Fibroblast of pulmonary artery (primary cell): ENCODE measurements around the gene SPAG5.
A peak's percentile ranks its signal among the peaks of the same experiment; 100 is the strongest.
"Not testable (repeated sequence)": the region's sequence is repeated elsewhere in the genome, so short reads cannot be mapped to it uniquely, and the experiment has no call there.

Experiments
- DNase-seq: peaks from one replicate; pipeline ENCODE4 v3.0.0-alpha.2; 2010; ENCODE audit warnings: low read depth
- H3K4me3 ChIP-seq: replicated peaks from 2 replicates; pipeline ENCODE4 v1.5.1; 2011; ENCODE audit warnings: low read depth, mild to moderate bottlenecking, control low read depth, low read length, moderate library complexity
- TF ChIP-seq, protein P1 (sequence below): IDR thresholded peaks from 2 replicates; pipeline ENCODE4 v1.5.1; 2011; ENCODE audit warnings: mild to moderate bottlenecking, control low read depth, low read length, inconsistent platforms; ENCODE audit errors: missing control alignments

Gene SPAG5

DNA sequence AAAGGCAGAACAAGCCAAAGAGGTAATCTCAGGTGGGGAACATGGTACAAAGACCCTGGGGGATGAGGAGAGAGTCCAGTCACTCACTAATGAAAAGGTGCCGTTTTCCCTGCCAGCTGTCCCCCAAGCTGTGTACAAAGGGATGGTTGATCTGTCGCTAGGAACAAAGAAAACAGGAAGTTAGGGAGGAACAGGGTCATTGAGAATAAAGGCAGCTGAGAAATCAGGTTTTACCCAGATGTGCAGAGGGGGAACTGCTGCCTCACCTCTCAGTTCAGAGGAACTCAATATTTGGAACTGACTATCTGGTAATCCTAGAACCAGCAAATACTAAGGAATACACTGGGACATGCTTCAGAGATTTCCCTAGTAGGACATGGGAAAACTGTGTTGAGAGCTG is 13.7 kb upstream of the SPAG5 start:
- TF ChIP-seq, protein P1, sequence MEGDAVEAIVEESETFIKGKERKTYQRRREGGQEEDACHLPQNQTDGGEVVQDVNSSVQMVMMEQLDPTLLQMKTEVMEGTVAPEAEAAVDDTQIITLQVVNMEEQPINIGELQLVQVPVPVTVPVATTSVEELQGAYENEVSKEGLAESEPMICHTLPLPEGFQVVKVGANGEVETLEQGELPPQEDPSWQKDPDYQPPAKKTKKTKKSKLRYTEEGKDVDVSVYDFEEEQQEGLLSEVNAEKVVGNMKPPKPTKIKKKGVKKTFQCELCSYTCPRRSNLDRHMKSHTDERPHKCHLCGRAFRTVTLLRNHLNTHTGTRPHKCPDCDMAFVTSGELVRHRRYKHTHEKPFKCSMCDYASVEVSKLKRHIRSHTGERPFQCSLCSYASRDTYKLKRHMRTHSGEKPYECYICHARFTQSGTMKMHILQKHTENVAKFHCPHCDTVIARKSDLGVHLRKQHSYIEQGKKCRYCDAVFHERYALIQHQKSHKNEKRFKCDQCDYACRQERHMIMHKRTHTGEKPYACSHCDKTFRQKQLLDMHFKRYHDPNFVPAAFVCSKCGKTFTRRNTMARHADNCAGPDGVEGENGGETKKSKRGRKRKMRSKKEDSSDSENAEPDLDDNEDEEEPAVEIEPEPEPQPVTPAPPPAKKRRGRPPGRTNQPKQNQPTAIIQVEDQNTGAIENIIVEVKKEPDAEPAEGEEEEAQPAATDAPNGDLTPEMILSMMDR: no peak
- no peak for DNase-seq
- no peak overlapping the region for H3K4me3 ChIP-seq

DNA sequence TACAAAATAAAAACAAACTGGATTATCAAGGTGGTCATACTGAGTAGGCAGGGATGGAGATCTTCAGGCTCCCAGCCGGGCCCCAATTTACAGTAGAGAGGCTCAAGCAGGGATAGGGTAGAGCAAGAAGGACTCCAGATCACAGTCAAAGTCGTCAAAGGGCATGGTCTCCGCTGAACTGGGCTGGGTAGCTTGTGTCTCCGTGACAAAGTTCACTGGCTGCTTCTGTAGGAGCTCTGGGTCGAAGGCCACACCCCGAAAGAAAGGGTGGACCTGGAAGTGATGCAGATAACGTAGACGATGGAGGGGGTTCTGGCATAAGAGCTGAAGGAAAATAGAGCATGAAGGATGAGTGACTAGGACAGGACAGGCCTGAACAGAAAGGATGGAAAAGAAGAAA is 11.6 kb upstream of the SPAG5 start:
- no peak for DNase-seq
- H3K4me3 ChIP-seq: no peak overlapping the region
- TF ChIP-seq, protein P1: no peak

DNA sequence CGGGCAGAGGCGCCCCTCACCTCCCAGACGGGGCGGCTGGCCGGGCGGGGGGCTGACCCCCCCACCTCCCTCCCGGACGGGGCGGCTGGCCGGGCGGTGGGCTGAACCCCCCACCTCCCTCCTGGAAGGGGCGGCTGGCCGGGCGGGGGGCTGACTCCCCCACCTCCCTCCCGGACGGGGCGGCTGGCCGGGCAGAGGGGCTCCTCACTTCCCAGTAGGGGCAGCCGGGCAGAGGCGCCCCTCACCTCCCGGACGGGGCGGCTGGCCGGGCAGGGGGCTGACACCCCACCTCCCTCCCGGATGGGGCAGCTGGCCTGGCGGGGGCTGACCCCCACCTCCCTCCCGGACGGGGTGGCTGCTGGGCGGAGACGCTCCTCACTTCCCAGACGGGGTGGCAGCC is 5.2 kb upstream of the SPAG5 start:
- not testable (repeated sequence) for DNase-seq, H3K4me3 ChIP-seq

DNA sequence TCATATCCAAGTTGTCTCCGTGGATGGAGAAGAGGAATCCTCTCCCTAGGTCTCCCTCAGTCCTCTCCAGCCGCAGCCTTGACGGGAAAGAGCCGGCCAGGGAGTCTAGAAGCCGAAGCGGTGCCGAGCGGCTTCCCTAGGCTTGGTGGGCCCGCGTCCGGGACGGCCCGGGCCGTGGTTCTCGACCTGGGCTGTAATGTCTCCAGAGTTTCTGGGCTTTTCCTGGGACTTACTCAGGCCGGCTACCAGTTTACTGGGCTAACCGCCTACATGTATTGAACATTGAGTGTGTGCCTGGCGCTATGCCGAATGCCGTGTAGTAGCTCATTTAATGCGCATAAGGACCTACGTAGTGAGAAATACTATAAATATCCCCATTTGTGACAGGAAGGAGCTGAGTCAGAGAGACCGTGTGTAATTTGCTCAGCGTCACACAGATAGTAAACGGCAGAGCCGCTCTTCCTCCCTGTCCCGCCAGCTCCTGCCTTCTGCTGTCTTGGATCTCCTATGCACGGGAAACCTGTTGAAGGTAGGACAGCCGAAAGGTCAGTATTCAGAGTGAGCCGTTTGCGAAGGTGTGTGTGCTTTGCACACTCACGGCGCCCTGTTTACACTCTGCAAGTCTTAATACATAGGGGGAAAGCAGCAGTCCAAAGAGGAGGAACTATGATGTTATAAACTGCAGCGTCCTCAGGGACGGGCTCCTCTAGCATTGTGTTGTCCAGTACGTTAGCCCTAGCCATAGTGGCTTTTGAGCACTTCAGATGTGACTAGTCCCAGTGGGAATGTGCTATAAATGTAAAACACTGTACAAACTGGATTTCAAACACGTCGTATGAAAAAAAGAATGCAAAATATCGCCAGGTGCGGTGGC is 723 bp upstream of the SPAG5 start:
- peak; percentile 90 for DNase-seq
- TF ChIP-seq, protein P1: no peak
- peak overlapping the region; percentile 72 for H3K4me3 ChIP-seq

DNA sequence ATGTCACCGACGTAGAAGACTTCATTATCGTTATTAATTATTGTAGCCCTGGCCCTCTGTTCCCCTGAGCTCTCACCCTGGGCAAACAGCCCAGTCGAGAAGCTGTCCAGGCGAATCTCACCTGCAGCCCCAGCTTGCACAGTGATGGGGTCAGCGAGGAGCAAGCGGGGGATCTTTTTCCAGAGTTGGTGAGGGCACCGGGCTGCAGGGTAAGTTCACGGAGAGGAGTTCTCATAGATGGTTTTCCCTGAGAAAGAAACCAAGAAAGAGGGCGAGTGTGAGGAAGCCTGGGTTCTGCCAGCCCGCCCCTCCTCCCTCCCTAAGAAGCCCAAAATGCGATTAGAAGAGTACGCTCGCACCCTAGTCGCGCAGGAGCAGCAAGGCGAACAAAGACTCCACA is 436 bp downstream of the SPAG5 start:
- TF ChIP-seq, protein P1: no peak
- peak overlapping the region; percentile 72 for H3K4me3 ChIP-seq
- no peak for DNase-seq

DNA sequence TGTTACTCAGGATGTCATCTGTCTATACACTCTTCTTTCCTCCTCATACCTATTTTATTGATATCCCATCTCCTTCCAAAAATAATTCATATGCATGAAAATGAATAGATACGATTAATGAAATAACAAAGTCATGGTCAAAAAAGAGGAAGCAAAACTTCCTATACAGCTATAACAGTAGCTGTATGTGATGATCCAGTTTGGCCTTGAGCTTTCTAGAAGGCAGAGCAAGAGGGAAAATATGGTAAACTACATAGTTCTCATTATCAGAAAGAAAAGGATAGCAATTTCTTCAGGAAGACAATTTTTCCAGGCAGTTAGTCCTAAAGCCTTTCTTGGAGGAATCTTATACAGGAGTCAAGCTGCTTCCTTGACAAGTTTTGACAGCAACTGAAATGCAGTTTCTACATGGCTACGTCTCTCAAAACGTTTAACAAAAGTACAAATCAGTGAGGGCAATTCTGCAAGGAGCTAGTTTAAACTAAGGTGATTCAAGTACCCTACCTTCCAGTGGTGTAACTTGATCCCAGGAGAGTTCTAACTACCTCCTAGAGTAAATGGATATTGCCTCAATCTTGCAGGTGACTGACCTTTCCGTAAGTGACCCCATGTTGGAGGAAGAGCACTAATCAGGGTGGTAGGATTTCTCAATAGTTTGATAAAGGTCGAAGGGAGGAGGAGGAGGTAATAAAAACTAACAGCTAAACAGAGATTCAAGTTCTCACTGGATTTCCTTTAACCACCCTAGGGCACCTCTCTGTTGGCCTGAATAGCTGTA is 1.0 kb downstream of the SPAG5 start:
- DNase-seq: no peak
- TF ChIP-seq, protein P1: no peak
- peak overlapping the region; percentile 72 for H3K4me3 ChIP-seq

DNA sequence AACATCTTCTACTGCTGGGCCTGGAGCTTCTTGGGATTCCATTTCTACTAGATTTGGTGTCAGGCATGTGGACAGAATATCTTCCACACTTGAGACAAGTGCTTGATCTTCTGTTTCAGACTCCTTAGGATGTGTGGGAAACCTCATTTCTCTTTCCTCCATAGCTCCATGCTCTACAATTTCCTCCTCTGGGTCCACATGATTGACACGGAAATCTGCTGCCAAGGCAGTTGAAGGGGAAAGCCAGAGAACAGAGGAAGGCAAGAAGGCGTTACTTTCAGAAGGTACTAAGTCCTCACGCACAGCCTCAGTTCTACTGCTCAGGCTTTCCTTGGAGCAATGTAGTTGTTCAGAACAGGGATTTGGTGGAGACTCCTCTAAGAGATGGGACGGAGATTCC is 6.6 kb downstream of the SPAG5 start:
- no peak overlapping the region for H3K4me3 ChIP-seq
- TF ChIP-seq, protein P1: no peak
- no peak for DNase-seq
